Right lobe of liver (tissue), 4 donors: ENCODE data around the gene SPATA13.
"Not testable (repeated sequence)": the region's sequence is repeated elsewhere in the genome, so short reads cannot be mapped to it uniquely, and the experiment has no call there.

ENCODE experiments used
- CTCF ChIP-seq, 4 donors: fragments of 200-600 bp in 3 of 4; fragments of 450-650 bp in 1 of 4; IDR thresholded peaks; one replicate each; pipeline versions ENCODE4 v1.5.1 to v1.8.0; 2016 to 2022; ENCODE audit warnings: antibody characterized with exemption in 4 of 4, mild to moderate bottlenecking in 2 of 4
- POLR2A ChIP-seq: fragments of 450-650 bp; IDR thresholded peaks from one replicate; pipeline ENCODE4 v1.6.1; 2017; ENCODE audit warnings: antibody characterized with exemption, mild to moderate bottlenecking
- donor health status: DM: no; HTN: no; CAD: no.
- donor health status: DM: no; HTN: no; CAD: no.
- donor health status: DM: no; HTN: yes; CAD: no.

DNA sequence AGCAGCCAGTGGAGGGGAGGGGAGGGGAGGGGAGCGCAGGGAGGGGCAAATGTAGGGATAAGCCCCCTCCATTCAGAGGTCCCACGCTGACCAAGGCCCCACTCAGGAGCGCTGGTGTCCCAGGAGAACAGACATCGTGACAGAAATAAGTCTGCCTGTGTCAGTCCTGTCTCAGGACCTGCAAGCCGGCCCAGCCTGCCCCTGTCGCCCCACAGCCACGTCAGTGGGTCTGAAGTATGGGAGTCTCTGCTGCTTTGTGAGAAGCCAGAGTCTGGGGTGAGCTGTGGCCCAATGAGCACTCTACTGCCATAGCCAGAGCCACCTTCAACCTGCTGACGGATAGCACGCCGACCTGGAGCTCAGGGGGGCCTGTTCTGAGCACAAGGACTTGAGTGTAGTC, 157.3 kb downstream of the SPATA13 start:
- not testable (repeated sequence) for TF ChIP-seq CTCF (IDR thresholded peaks at IDR 0.05); POLR2A
